Measurements from ENCODE around the gene DGKI. TPM values are rescaled to one million over a fixed set of nuclear protein-coding genes. Genes with fewer than 3 reads are reported as not detected.

DGKI gene
- total and polyA plus RNA-seq, 2 of the 13 experiments (the other 11 are each of a cell fraction or from before 2014, with no cell fraction given), result 0.09 to 0.17 TPM

- DNase-seq (ENCODE audit: low spot score), result no peak
- Histone ChIP-seq H3K9me3 (ENCODE audit: low read length) (peaks cover 52% of the 10 kb centered on the region), H2AFZ (ENCODE audit: low read length) (no peak overlapping the region), H3K9ac (ENCODE audit: insufficient read depth, low read depth, low read length) (no peak overlapping the region), H3K27me3 (ENCODE audit: control insufficient read depth in 1 of 2, insufficient read depth in 2 of 2, low read length in 2 of 2) (no peaks in the 10 kb centered on the region), H3K4me3 (replicated peaks in 1 of 3; ENCODE audit: insufficient read depth in 1 of 3, low read depth in 2 of 3, low read length in 3 of 3) (no peak overlapping the region), H3K27ac (ENCODE audit: extremely low read length, insufficient read depth, low read length) (no peak overlapping the region), H3K4me1 (ENCODE audit: insufficient read depth, low read length) (no peaks in the 10 kb centered on the region), H3K4me2 (ENCODE audit: low read depth, low read length) (no peak overlapping the region), H3K79me2 (ENCODE audit: insufficient read depth, low read length) (no peaks in the 10 kb centered on the region), H3K36me3 (replicated peaks in 1 of 2; ENCODE audit: control insufficient read depth in 1 of 2, insufficient read depth in 2 of 2, low read length in 2 of 2) (no peaks in the 10 kb centered on the region), H4K20me1 (ENCODE audit: insufficient read depth, low read length) (no peaks in the 10 kb centered on the region)
- in situ Hi-C loops (cut with HindIII; ENCODE audit: extremely low pct_ligation_motif_present, low pct_unique_long_range_greater_than_20kb), result no loop called here
- ChIA-PET CTCF (ENCODE audit: low intra/inter-chr PET ratio, low total read pairs) (interaction anchor here (0.6 kb wide), 1 partner anchor 45 kb away, joined by 3 read pairs; no protein-coding TSS in a partner anchor), POLR2A (no interaction called here)
- TF ChIP-seq PAWR (CRISPR knock-in tag; IDR thresholded peaks at IDR 0.05; ENCODE audit: borderline replicate concordance), result no peak
- no peak for TF ChIP-seq ZNF143 (CRISPR knock-in tag; IDR thresholded peaks at IDR 0.05)
- TF ChIP-seq ZNF713 (CRISPR knock-in tag; IDR thresholded peaks at IDR 0.05), result no peak
- no peak for TF ChIP-seq ZNF101 (CRISPR knock-in tag; IDR thresholded peaks at IDR 0.05; ENCODE audit: borderline replicate concordance, low read depth)
- TF ChIP-seq TEAD2 (CRISPR knock-in tag; IDR thresholded peaks at IDR 0.05), result no peak
- TF ChIP-seq, protein P1, sequence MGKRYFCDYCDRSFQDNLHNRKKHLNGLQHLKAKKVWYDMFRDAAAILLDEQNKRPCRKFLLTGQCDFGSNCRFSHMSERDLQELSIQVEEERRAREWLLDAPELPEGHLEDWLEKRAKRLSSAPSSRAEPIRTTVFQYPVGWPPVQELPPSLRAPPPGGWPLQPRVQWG (CRISPR knock-in tag; IDR thresholded peaks at IDR 0.05; ENCODE audit: borderline replicate concordance, low read depth), result no peak
- no peak for TF ChIP-seq BRD4 (CRISPR knock-in tag; IDR thresholded peaks at IDR 0.05)
- TF ChIP-seq MYC (CRISPR knock-in tag; IDR thresholded peaks at IDR 0.05; ENCODE audit: borderline replicate concordance), result no peak
- TF ChIP-seq FIP1L1 (IDR thresholded peaks at IDR 0.05; ENCODE audit: borderline replicate concordance, insufficient read depth, low read depth, low read length), result no peak
- TF ChIP-seq SNRNP70 (IDR thresholded peaks at IDR 0.05; ENCODE audit: low read depth, low read length), result no peak
- ATAC-seq, result no peak
- no peak for FAIRE-seq
- intact Hi-C loops (cut with micrococcal nuclease; ENCODE audit: unreplicated experiment), result no loop called here
- no TSS peak for BruUV-seq (replicated peaks)
- 15% methylated on average over 5 of the region's 6 CpGs for WGBS (ENCODE audit: low lambda C conversion rate)
Observed at GRCh38 chr7:137363683-137364082, 483.1 kb downstream of the DGKI start.
